ENCODE results near the gene MAEL.

DNA sequence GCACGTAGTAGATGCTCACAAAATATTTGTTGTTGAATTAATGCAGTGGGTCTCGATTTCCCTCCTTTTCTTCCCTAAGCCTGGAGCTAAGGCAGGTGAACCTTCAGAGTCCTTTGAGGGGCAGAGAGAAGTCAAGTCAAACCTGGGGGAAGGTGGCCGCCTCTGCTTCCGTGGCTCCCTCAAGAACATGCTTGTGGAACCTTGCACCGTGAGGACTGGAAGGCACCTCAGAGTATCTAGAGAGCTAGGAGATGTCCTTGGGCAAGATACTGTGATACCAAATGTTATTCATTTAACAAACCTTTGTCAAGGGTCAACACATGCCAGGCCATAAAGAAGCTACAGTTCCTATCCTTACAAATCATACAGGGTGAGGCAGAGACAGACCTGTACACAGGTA is 62.8 kb downstream of the MAEL start:
- TF ChIP-seq, protein P1, sequence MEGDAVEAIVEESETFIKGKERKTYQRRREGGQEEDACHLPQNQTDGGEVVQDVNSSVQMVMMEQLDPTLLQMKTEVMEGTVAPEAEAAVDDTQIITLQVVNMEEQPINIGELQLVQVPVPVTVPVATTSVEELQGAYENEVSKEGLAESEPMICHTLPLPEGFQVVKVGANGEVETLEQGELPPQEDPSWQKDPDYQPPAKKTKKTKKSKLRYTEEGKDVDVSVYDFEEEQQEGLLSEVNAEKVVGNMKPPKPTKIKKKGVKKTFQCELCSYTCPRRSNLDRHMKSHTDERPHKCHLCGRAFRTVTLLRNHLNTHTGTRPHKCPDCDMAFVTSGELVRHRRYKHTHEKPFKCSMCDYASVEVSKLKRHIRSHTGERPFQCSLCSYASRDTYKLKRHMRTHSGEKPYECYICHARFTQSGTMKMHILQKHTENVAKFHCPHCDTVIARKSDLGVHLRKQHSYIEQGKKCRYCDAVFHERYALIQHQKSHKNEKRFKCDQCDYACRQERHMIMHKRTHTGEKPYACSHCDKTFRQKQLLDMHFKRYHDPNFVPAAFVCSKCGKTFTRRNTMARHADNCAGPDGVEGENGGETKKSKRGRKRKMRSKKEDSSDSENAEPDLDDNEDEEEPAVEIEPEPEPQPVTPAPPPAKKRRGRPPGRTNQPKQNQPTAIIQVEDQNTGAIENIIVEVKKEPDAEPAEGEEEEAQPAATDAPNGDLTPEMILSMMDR (IDR thresholded peaks at IDR 0.05): no peak
- TF ChIP-seq POLR2A (IDR thresholded peaks at IDR 0.05): no peak
